CD8-positive, alpha-beta memory T cell (primary cell): ENCODE results near the gene PACSIN1. TPM values are rescaled to one million over a fixed set of nuclear protein-coding genes. Genes with fewer than 3 reads are reported as not detected.

Experiments
- CTCF ChIA-PET: fragments of 350-600 bp; sonication (Branson Sonifier 250); formaldehyde crosslinking; loops from one replicate; lab custom pipeline; 2021; ENCODE audit warnings: antibody characterized with exemption; lab: Charles Lee
- POLR2A ChIA-PET: fragments of 350-600 bp; sonication (Branson Sonifier 250); formaldehyde crosslinking; loops from one replicate; lab custom pipeline; 2021; ENCODE audit warnings: antibody characterized with exemption; lab: Charles Lee
- DNase-seq, 5 donors: peaks; one replicate each; pipeline versions ENCODE4 v3.0.0 to v3.0.0-alpha.2; 2020 to 2022; ENCODE audit warnings: mixed read lengths in 1 of 5
- H3K27ac ChIP-seq: one replicate; pipeline ENCODE4 v1.7.0; 2013; ENCODE audit warnings: low read depth, mild to moderate bottlenecking, low read length, moderate library complexity
- H3K27me3 ChIP-seq: 2 replicates; pipeline ENCODE4 v1.7.0; 2013; ENCODE audit warnings: low read length, mild to moderate bottlenecking; ENCODE audit not compliant: insufficient read depth, poor library complexity, severe bottlenecking
- H3K36me3 ChIP-seq: 2 replicates; pipeline ENCODE4 v1.7.0; 2013; ENCODE audit warnings: mild to moderate bottlenecking, low read length, moderate library complexity; ENCODE audit not compliant: insufficient read depth
- H3K4me1 ChIP-seq: 2 replicates; pipeline ENCODE4 v1.7.0; 2013; ENCODE audit warnings: mild to moderate bottlenecking, low read length, moderate library complexity; ENCODE audit not compliant: insufficient read depth
- H3K4me3 ChIP-seq: 2 replicates; pipeline ENCODE4 v1.7.0; 2013; ENCODE audit warnings: mild to moderate bottlenecking, low read length
- H3K9me3 ChIP-seq: 2 replicates; pipeline ENCODE4 v1.7.0; 2013; ENCODE audit warnings: mild to moderate bottlenecking, low read length
- H3K27ac Mint-ChIP-seq, 8 donors: one replicate each; pipeline ENCODE4 v1.8.0; 2020 to 2021; ENCODE audit warnings: mixed read lengths in 8 of 8, mild to moderate bottlenecking in 6 of 8, inconsistent platforms in 3 of 8, moderate library complexity in 3 of 8
- H3K27me3 Mint-ChIP-seq, 2 donors: one replicate each; pipeline ENCODE4 v1.8.0; 2020 to 2021; ENCODE audit warnings: mixed read lengths in 2 of 2, mild to moderate bottlenecking in 1 of 2, moderate library complexity in 1 of 2
- H3K36me3 Mint-ChIP-seq, 3 donors: one replicate each; pipeline ENCODE4 v1.8.0; 2020 to 2021; ENCODE audit warnings: mixed read lengths in 3 of 3, inconsistent platforms in 1 of 3, mild to moderate bottlenecking in 1 of 3
- H3K4me1 Mint-ChIP-seq, 3 donors: one replicate each; pipeline ENCODE4 v1.8.0; 2020 to 2021; ENCODE audit warnings: mixed read lengths in 3 of 3, inconsistent platforms in 1 of 3, mild to moderate bottlenecking in 1 of 3
- H3K4me3 Mint-ChIP-seq, 7 donors: one replicate each; pipeline ENCODE4 v1.8.0; 2020 to 2021; ENCODE audit warnings: mixed read lengths in 7 of 7, mild to moderate bottlenecking in 6 of 7, moderate library complexity in 4 of 7, inconsistent platforms in 2 of 7
- H3K9me3 Mint-ChIP-seq, 5 donors: one replicate each; pipeline ENCODE4 v1.8.0; 2020 to 2022; ENCODE audit warnings: mixed read lengths in 5 of 5, mild to moderate bottlenecking in 3 of 5, moderate library complexity in 2 of 5, inconsistent platforms in 1 of 5
- polyA plus RNA-seq: library from polyadenylated mRNA; unstranded; fragments of 300-500 nt; fragmentation: Illumina TruSeq; gene quantifications from one replicate; pipeline ENCODE4 v1.2.3, GENCODE V29; 2021
- total RNA-seq, 2 experiments: library from RNA; stranded (reverse); gene quantifications; one replicate each; pipeline ENCODE4 v1.2.3, GENCODE V29; 2021

Gene PACSIN1
- total and polyA plus RNA-seq, 3 experiments from 2014 or later = 0.64 to 5.6 (median 0.70) TPM

DNA sequence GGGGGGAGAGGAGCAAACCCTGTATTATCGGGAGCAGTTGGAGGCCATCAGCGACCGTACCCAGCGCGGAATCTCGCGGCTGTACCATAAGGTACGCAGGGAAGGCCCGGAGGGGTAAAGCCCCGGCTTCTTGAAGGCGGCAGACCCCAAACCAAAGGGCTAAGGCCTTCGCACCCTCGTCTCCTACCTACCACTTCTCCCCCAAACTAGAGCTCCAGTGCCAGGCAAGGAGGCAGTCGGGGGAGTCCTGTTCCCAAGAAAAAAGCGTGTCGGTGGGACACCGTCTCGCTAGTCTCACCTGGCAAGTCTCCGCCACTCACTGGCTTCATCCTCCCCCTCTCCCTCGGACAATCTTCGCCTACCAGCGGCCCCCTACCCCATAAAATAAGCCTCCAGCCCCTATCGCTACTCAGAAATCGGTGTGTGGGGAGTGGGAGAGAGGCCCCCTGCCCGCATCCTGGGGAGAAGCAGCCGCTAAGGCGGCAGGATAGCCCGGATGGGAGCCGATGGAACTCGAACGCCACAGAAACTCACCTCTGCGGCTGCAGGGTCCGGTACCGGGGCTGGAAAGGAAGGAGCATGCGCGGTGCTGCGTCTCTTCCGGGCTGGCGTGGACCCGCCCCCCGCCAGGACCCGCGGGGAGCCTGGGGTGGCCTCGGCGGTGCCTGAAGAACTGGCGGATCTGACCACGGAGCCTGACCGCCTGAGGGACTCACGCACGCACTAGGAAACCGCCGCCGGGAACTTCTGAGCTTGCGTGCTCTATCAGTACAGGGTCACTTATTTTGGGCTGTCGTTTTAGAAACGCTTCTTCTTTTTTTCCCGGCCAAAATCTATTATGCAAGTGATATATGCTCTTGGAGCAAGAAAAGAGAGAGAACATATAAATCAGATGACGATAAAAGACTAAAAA lies 40.1 kb upstream of the PACSIN1 start, which contains the start of gene RPS10:
TSS of gene RPS10 (minus strand) at position 572 of the 913 bp plus-strand sequence. CDS start 848 bp downstream, outside the sequence.
- H3K27me3 Mint-ChIP-seq = no peaks in the 10 kb centered on the region
- peak within 1 kb of the TSS; percentile 96 to 99 (median 98) for H3K27ac Mint-ChIP-seq
- H3K4me3 Mint-ChIP-seq = peak within 1 kb of the TSS; percentile 97 to 100 (median 99)

GRCh38 chr6:34435916-34436315 lies 30.0 kb upstream of the PACSIN1 start:
- POLR2A ChIA-PET = no interaction called here
- peaks cover 0 to 3% of the 10 kb centered on the region in 2 donors for H3K27me3 Mint-ChIP-seq
- no peaks in the 10 kb centered on the region for H3K4me1 Mint-ChIP-seq
- H3K27me3 ChIP-seq = no peaks in the 10 kb centered on the region
- H3K27ac ChIP-seq = no peak overlapping the region
- no peaks in the 10 kb centered on the region for H3K9me3 ChIP-seq
- H3K27ac Mint-ChIP-seq = no peak overlapping the region
- H3K4me3 Mint-ChIP-seq = no peak overlapping the region
- H3K36me3 ChIP-seq = no peaks in the 10 kb centered on the region
- CTCF ChIA-PET = interaction anchor here (0.9 kb wide), 1 partner anchor 1905 kb away, joined by 3 read pairs; no protein-coding TSS in a partner anchor
- no peaks in the 10 kb centered on the region for H3K9me3 Mint-ChIP-seq
- no peaks in the 10 kb centered on the region for H3K4me1 ChIP-seq
- DNase-seq = no peak
- no peaks in the 10 kb centered on the region for H3K36me3 Mint-ChIP-seq
- no peak overlapping the region for H3K4me3 ChIP-seq

More for the DNA sequence above, 40.1 kb upstream of the PACSIN1 start, which contains the start of gene RPS10:
- CTCF ChIA-PET = interaction anchor here (1.1 to 2.4 kb wide), 5 partner anchors 11 to 229 kb away, joined by 3 to 10 read pairs (median 3); no protein-coding TSS in a partner anchor
- Histone ChIP-seq H3K36me3 (peaks cover 35% of the 10 kb centered on the region), H3K27ac (peak within 1 kb of the TSS; percentile 94), H3K4me1 (peaks cover 22% of the 10 kb centered on the region), H3K9me3 (no peaks in the 10 kb centered on the region), H3K27me3 (no peaks in the 10 kb centered on the region), H3K4me3 (peak within 1 kb of the TSS; percentile 98)
- POLR2A ChIA-PET = interaction anchor here (0.5 to 2.1 kb wide), 5 partner anchors 34 to 1603 kb away, joined by 4 to 10 read pairs (median 6); partner anchors contain the start of genes HMGA1 and SMIM29
- Mint-ChIP-seq H3K9me3 (no peaks in the 10 kb centered on the region), H3K4me1 (peaks cover 26 to 45% (median 33%) of the 10 kb centered on the region in 3 donors), H3K36me3 (peaks cover 3 to 49% (median 5%) of the 10 kb centered on the region in 3 donors)
- peak; percentile 85 to 90 (median 86) for DNase-seq

DNA sequence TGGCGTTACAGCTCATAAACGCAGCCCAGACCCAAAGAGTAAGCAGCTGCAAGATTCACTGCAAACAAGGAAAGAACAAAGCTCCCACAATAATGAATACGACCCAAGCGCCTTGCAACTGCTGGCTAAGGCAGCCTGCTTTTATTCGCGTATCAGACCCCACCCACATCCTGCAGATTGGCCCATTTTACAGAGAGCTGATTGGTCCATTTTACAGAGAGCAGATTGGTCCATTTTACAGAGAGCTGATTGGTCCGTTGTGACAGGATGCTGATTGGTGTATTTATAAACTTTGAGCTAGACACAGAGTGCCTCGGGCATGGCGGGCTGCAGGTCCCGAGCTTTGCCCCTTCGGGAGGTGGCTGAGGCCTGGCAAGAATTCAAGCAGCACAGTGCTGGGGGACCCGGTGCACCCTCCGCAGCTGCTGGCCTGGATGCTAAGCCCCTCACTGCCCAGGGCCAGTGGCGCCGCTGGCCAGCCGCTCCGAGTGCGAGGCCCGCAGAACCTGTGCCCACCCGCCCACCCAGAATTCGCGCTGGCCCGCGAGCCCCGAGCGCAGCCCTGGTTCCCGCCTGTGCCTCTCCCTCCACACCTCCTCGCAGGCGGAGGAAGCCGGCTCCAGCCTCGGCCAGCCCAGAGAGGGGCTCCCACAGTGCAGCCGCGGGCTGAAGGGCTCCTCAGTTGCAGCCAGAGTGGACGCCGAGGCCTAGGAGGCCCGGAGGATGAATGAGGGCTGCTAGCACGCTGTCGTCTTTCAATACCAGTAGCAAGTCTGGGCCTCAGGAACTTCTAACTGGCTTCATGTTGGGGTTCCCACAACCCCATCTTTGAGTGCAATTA lies 28.9 kb upstream of the PACSIN1 start:
- Mint-ChIP-seq H3K36me3 (no peaks in the 10 kb centered on the region), H3K4me3 (no peak overlapping the region), H3K4me1 (no peaks in the 10 kb centered on the region), H3K9me3 (no peaks in the 10 kb centered on the region), H3K27ac (no peak overlapping the region), H3K27me3 (peaks cover 0 to 3% of the 10 kb centered on the region in 2 donors)
- no peaks in the 10 kb centered on the region for H3K4me1 ChIP-seq
- H3K27me3 ChIP-seq = no peaks in the 10 kb centered on the region
- no peak overlapping the region for H3K27ac ChIP-seq
- H3K9me3 ChIP-seq = no peaks in the 10 kb centered on the region
- POLR2A ChIA-PET = no interaction called here
- no peak for DNase-seq
- CTCF ChIA-PET = interaction anchor here (0.8 to 0.9 kb wide), 2 partner anchors 14 to 1904 kb away, joined by 3 read pairs; no protein-coding TSS in a partner anchor
- no peaks in the 10 kb centered on the region for H3K36me3 ChIP-seq
- no peak overlapping the region for H3K4me3 ChIP-seq

DNA sequence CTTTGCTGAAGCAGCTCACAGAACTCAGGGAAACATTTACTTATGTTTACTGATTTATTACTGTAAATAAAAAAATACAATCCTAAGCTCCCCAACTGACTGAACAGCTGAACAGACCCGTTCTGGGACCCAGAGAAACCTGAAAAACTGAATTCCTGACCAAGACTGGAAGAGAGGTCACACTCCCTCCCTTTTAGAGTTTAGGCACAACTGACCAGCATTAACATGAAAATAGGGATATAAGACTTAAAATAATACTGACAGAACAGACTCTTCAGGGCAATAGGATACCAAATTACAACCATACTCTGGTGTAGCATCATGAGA lies 28.3 kb upstream of the PACSIN1 start:
- H3K4me3 Mint-ChIP-seq = no peak overlapping the region

DNA sequence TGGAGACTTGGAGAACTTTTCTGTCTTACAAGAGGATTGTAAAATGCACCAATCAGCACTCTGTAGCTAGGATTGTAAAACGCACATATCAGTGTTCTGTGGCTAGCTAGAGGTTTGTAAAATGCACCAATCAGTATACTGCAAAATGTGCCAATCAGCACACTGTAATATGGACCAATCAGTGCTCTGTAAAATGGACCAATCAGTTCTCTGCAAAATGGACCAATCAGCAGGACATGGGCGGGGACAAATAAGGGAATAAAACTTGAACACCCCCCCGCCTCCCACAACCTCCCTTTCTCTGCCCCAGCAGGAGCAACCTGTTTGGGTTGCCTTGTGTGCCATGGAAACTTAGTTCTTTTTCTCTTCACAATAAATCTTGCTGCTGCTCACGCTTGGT lies 27.2 kb upstream of the PACSIN1 start:
- no peak overlapping the region for H3K27ac ChIP-seq
- no peak overlapping the region for H3K4me3 ChIP-seq
- H3K27ac Mint-ChIP-seq = no peak overlapping the region
- no peaks in the 10 kb centered on the region for H3K4me1 Mint-ChIP-seq
- no peaks in the 10 kb centered on the region for H3K36me3 ChIP-seq
- H3K9me3 ChIP-seq = no peaks in the 10 kb centered on the region
- CTCF ChIA-PET = interaction anchor here (1.0 kb wide), 1 partner anchor 21 kb away, joined by 5 read pairs; no protein-coding TSS in a partner anchor
- H3K27me3 Mint-ChIP-seq = peaks cover 2 to 3% of the 10 kb centered on the region in 2 donors
- no peaks in the 10 kb centered on the region for H3K36me3 Mint-ChIP-seq
- H3K27me3 ChIP-seq = no peaks in the 10 kb centered on the region
- no peaks in the 10 kb centered on the region for H3K4me1 ChIP-seq
- DNase-seq = no peak
- H3K9me3 Mint-ChIP-seq = no peaks in the 10 kb centered on the region
- POLR2A ChIA-PET = no interaction called here
- H3K4me3 Mint-ChIP-seq = no peak overlapping the region

More for the DNA sequence above, 28.3 kb upstream of the PACSIN1 start:
- ChIA-PET CTCF (interaction anchor here (0.8 kb wide), 1 partner anchor 14 kb away, joined by 3 read pairs; no protein-coding TSS in a partner anchor), POLR2A (no interaction called here)
- Histone ChIP-seq H3K4me3 (no peak overlapping the region), H3K36me3 (no peaks in the 10 kb centered on the region), H3K27me3 (no peaks in the 10 kb centered on the region), H3K9me3 (no peaks in the 10 kb centered on the region), H3K4me1 (no peaks in the 10 kb centered on the region), H3K27ac (no peak overlapping the region)
- Mint-ChIP-seq H3K27me3 (peaks cover 0 to 3% of the 10 kb centered on the region in 2 donors), H3K9me3 (no peaks in the 10 kb centered on the region), H3K36me3 (no peaks in the 10 kb centered on the region), H3K27ac (no peak overlapping the region), H3K4me1 (no peaks in the 10 kb centered on the region)
- no peak for DNase-seq

DNA sequence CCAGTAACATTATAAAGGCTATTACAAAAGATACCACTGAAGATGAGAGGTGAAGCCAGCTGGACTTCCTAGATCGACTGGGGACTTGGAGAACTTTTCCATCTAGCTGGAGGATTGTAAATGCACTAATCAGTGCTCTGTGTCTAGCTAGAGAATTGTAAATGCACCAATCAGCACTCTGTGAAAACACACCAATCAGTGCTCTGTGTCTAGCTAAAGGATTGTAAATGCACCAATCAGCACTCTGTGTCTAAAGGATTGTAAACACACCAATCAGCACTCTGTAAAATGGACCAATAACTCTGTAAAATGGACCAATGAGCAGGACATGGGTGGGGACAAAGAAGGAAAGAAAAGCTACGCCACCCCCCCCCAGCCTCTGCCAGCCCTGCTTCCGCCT lies 26.4 kb upstream of the PACSIN1 start:
- H3K27me3 Mint-ChIP-seq = peaks cover 2 to 3% of the 10 kb centered on the region in 2 donors
- H3K36me3 ChIP-seq = no peaks in the 10 kb centered on the region

GRCh38 chr6:34441526-34441925 lies 24.4 kb upstream of the PACSIN1 start:
- Mint-ChIP-seq H3K4me3 (no peak overlapping the region), H3K9me3 (no peaks in the 10 kb centered on the region), H3K4me1 (no peaks in the 10 kb centered on the region), H3K36me3 (no peaks in the 10 kb centered on the region), H3K27ac (no peak overlapping the region), H3K27me3 (peaks cover 2 to 3% of the 10 kb centered on the region in 2 donors)
- Histone ChIP-seq H3K4me1 (no peaks in the 10 kb centered on the region), H3K27ac (no peak overlapping the region), H3K9me3 (no peaks in the 10 kb centered on the region), H3K36me3 (no peaks in the 10 kb centered on the region), H3K4me3 (no peak overlapping the region), H3K27me3 (no peaks in the 10 kb centered on the region)
- POLR2A ChIA-PET = no interaction called here
- CTCF ChIA-PET = interaction anchor here (0.8 kb wide), 1 partner anchor 192 kb away, joined by 3 read pairs; no protein-coding TSS in a partner anchor
- no peak for DNase-seq

More for the DNA sequence above, 26.4 kb upstream of the PACSIN1 start:
- no peak for DNase-seq
- Histone ChIP-seq H3K27me3 (no peaks in the 10 kb centered on the region), H3K9me3 (no peaks in the 10 kb centered on the region), H3K27ac (no peak overlapping the region), H3K4me1 (no peaks in the 10 kb centered on the region), H3K4me3 (no peak overlapping the region)
- Mint-ChIP-seq H3K4me3 (no peak overlapping the region), H3K36me3 (no peaks in the 10 kb centered on the region), H3K27ac (no peak overlapping the region), H3K4me1 (no peaks in the 10 kb centered on the region), H3K9me3 (no peaks in the 10 kb centered on the region)
- ChIA-PET CTCF (no interaction called here), POLR2A (no interaction called here)
